Transverse colon (tissue), 4 donors: ENCODE results near the gene TMEM167A. TPM values are rescaled to one million over a fixed set of nuclear protein-coding genes. Genes with fewer than 3 reads are reported as not detected.
A peak's percentile ranks its signal among the peaks of the same experiment; 100 is the strongest.
"Not testable (repeated sequence)": the region's sequence is repeated elsewhere in the genome, so short reads cannot be mapped to it uniquely, and the experiment has no call there.

ENCODE experiments used
- DNase-seq: peaks from one replicate; pipeline ENCODE4 v3.0.0-alpha.2; 2019
- H3K27ac ChIP-seq, 4 donors: fragments of 200-600 bp; sonication (generic); 2 replicates each; pipeline ENCODE4 v1.5.1; 2016 to 2018; ENCODE audit warnings: inconsistent platforms in 4 of 4
- H3K27me3 ChIP-seq: fragments of 200-600 bp; sonication (generic); 2 replicates; pipeline ENCODE4 v1.5.1; 2017; ENCODE audit warnings: inconsistent platforms
- H3K36me3 ChIP-seq, 4 donors: fragments of 200-600 bp; sonication (generic); 2 replicates each; pipeline ENCODE4 v1.5.1; 2017 to 2019; ENCODE audit warnings: inconsistent platforms in 4 of 4
- H3K4me1 ChIP-seq, 4 donors: fragments of 200-600 bp; sonication (generic); 2 replicates each; pipeline ENCODE4 v1.5.1; 2017 to 2020; ENCODE audit warnings: inconsistent platforms in 4 of 4
- H3K4me3 ChIP-seq, 4 donors: fragments of 200-600 bp; sonication (generic); 1 replicate in 1 of 4; 2 replicates in 3 of 4; pipeline versions ENCODE4 v1.5.1 to v1.6.1; 2017 to 2019; ENCODE audit warnings: inconsistent platforms in 4 of 4
- H3K9me3 ChIP-seq, 2 donors: fragments of 200-600 bp; sonication (generic); 2 replicates each; pipeline ENCODE4 v1.5.1; 2017 to 2019; ENCODE audit warnings: inconsistent platforms in 2 of 2
- CTCF ChIP-seq, 5 experiments: fragments of 200-600 bp in 3 of 5; fragments of 450-650 bp in 2 of 5; sonication (generic) in 3 of 5; IDR thresholded peaks; 1 replicate in 2 of 5; 2 replicates in 3 of 5; pipeline ENCODE4 v1.5.1; 2016 to 2017; ENCODE audit warnings: antibody characterized with exemption in 5 of 5, inconsistent platforms in 3 of 5, mild to moderate bottlenecking in 2 of 5, moderate library complexity in 1 of 5
- EP300 ChIP-seq: sonication (generic); formaldehyde crosslinking; IDR thresholded peaks from one replicate; pipeline ENCODE4 v1.6.1; 2017; ENCODE audit warnings: antibody characterized with exemption, low read depth
- POLR2A ChIP-seq: fragments of 450-650 bp; IDR thresholded peaks from one replicate; pipeline ENCODE4 v1.6.1; 2016; ENCODE audit warnings: antibody characterized with exemption, mild to moderate bottlenecking, moderate library complexity
- POLR2AphosphoS5 ChIP-seq, 3 donors: sonication (generic); formaldehyde crosslinking; IDR thresholded peaks; one replicate each; pipeline ENCODE4 v1.6.1; 2016; ENCODE audit warnings: antibody characterized with exemption in 3 of 3
- WGBS, 2 donors: methylation state at CpG; one replicate each; pipeline ENCODE4 v1.1.5; 2018; ENCODE audit warnings: low coverage in 1 of 2; 5-methylcytosine and 5-hydroxymethylcytosine counted together
- in situ Hi-C, 4 donors: fragments of 200-750 bp; cut with MboI; loops; one replicate each; pipeline versions ENCODE4 v1.15.0 to v1.15.1; 2017; ENCODE audit warnings: low sequenced_read_pairs in 3 of 4, low pct_ligation_motif_present in 1 of 4, low pct_unique_long_range_greater_than_20kb in 1 of 4
- intact Hi-C: fragments of 100-400 bp; cut with DNase I; formaldehyde crosslinking; loops from one replicate; pipeline ENCODE4 v1.15.1; 2023; ENCODE audit warnings: low total_unique reads
- total RNA-seq, 4 donors: library from RNA; depleted of rRNA; stranded (reverse); fragments of >200 nt; gene quantifications; one replicate each; pipeline ENCODE4 v1.1.0, GENCODE V29; 2016

Gene TMEM167A
- total RNA-seq, 4 donors from 2014 or later = 7.0 to 42.9 (median 32.4) TPM

GRCh38 chr5:83077662-83078261, 568 bp upstream of the TMEM167A start:
- Histone ChIP-seq H3K27ac (peak overlapping the region; percentile 80 to 93 (median 91)), H3K36me3 (no peaks in the 10 kb centered on the region), H3K4me3 (peak overlapping the region; percentile 72 to 89 (median 84)), H3K4me1 (peaks cover 3 to 24% (median 9%) of the 10 kb centered on the region in 4 donors), H3K9me3 (no peaks in the 10 kb centered on the region), H3K27me3 (no peaks in the 10 kb centered on the region)
- intact Hi-C loops (no loop called here), in situ Hi-C loops (no loop called here)
- DNase-seq = peak; percentile 14
- TF ChIP-seq POLR2A (no peak), EP300 (no peak), CTCF (IDR thresholded peaks at IDR 0.05) (no peak), POLR2AphosphoS5 (IDR thresholded peaks at IDR 0.05) (no peak)
- 4 to 9% methylated on average over 14 of the region's 14 CpGs for WGBS, 2 donors

GRCh38 chr5:83072966-83073365, 4.2 kb downstream of the TMEM167A start:
- intact Hi-C loops = no loop called here
- in situ Hi-C loops = no loop called here
- Histone ChIP-seq H3K27me3 (no peaks in the 10 kb centered on the region), H3K4me1 (peaks cover 3 to 28% (median 13%) of the 10 kb centered on the region in 4 donors), H3K27ac (no peak overlapping the region), H3K4me3 (no peak overlapping the region), H3K36me3 (no peaks in the 10 kb centered on the region), H3K9me3 (no peaks in the 10 kb centered on the region)
- TF ChIP-seq POLR2AphosphoS5 (IDR thresholded peaks at IDR 0.05) = no peak
- TF ChIP-seq POLR2A = no peak
- TF ChIP-seq EP300 = no peak
- no peak for TF ChIP-seq CTCF (IDR thresholded peaks at IDR 0.05)
- no peak for DNase-seq
- WGBS, 2 donors = 84% methylated on average over 5 to 6 of the region's 6 CpGs

- intact Hi-C loops = no loop called here
- Histone ChIP-seq H3K9me3 (no peaks in the 10 kb centered on the region), H3K27ac (no peak overlapping the region), H3K36me3 (no peaks in the 10 kb centered on the region), H3K27me3 (no peaks in the 10 kb centered on the region), H3K4me1 (peaks cover 3 to 30% (median 12%) of the 10 kb centered on the region in 4 donors), H3K4me3 (no peak overlapping the region)
- TF ChIP-seq POLR2AphosphoS5 (IDR thresholded peaks at IDR 0.05) (no peak), POLR2A (no peak), EP300 (no peak), CTCF (IDR thresholded peaks at IDR 0.05) (no peak)
- 76 to 87% methylated on average over 2 of the region's 2 CpGs for WGBS, 2 donors
- no peak for DNase-seq
- in situ Hi-C loops = no loop called here
Observed at GRCh38 chr5:83071286-83072051, 5.7 kb downstream of the TMEM167A start.

GRCh38 chr5:83069096-83069799, 7.9 kb downstream of the TMEM167A start:
- Histone ChIP-seq H3K27ac (no peak overlapping the region), H3K27me3 (no peaks in the 10 kb centered on the region), H3K4me3 (no peak overlapping the region), H3K4me1 (peaks cover 0 to 17% (median 4%) of the 10 kb centered on the region in 4 donors), H3K36me3 (no peaks in the 10 kb centered on the region), H3K9me3 (no peaks in the 10 kb centered on the region)
- in situ Hi-C loops (no loop called here), intact Hi-C loops (no loop called here)
- DNase-seq = no peak
- TF ChIP-seq CTCF (IDR thresholded peaks at IDR 0.05) (no peak), EP300 (no peak), POLR2AphosphoS5 (IDR thresholded peaks at IDR 0.05) (no peak), POLR2A (no peak)
- 84 to 86% methylated on average over 2 of the region's 2 CpGs for WGBS, 2 donors

GRCh38 chr5:83067377-83067776, 9.8 kb downstream of the TMEM167A start:
- in situ Hi-C loops, H3K27me3 ChIP-seq, H3K4me3 ChIP-seq, H3K27ac ChIP-seq, DNase-seq, intact Hi-C loops, H3K36me3 ChIP-seq, H3K9me3 ChIP-seq: not testable (repeated sequence)
- 76 to 92% methylated on average over 4 of the region's 4 CpGs for WGBS, 2 donors
- H3K4me1 ChIP-seq = peaks cover 0 to 17% (median 2%) of the 10 kb centered on the region in 4 donors
